Measurements from ENCODE around the gene ZNF598. TPM values are rescaled to one million over a fixed set of nuclear protein-coding genes. Genes with fewer than 3 reads are reported as not detected.

Gene ZNF598
- total RNA-seq, 1 experiment from 2014 or later, result 57.4 TPM

- DNase-seq (ENCODE audit: low read depth, low spot score) (no peak), ATAC-seq (no peak)
- peak overlapping the region; percentile 98 for H3K4me2 ChIP-seq (ENCODE audit: low read length)
- H3K9me3 ChIP-seq (ENCODE audit: control insufficient read depth in 1 of 2, insufficient read depth in 1 of 2, low read depth in 1 of 2, low read length in 2 of 2), result no peaks in the 10 kb centered on the region
- CTCF ChIA-PET, result no interaction called here
- peaks cover 0 to 41% of the 10 kb centered on the region in 2 experiments; a peak in 2 of 4 replicates for H3K36me3 ChIP-seq (ENCODE audit: control insufficient read depth in 1 of 2, insufficient read depth in 2 of 2, low read length in 2 of 2)
- no peak overlapping the region for H3K27ac ChIP-seq (ENCODE audit: low read depth, low read length)
- intact Hi-C loops (cut with micrococcal nuclease), result no loop called here
- no peaks in the 10 kb centered on the region for H3K27me3 ChIP-seq (ENCODE audit: insufficient read depth, low read length)
- H3K9ac ChIP-seq (ENCODE audit: low read length), result peak overlapping the region; percentile 98
- peaks cover 37% of the 10 kb centered on the region for H3K79me2 ChIP-seq (ENCODE audit: insufficient read depth, low read length)
- peak overlapping the region in 1 of 2 experiments; percentile 96; a peak in 3 of 4 replicates for H3K4me3 ChIP-seq (replicated peaks in 1 of 2; ENCODE audit: low read depth in 1 of 2, low read length in 2 of 2)
- H4K20me1 ChIP-seq (ENCODE audit: insufficient read depth), result no peaks in the 10 kb centered on the region
- no TSS peak for BruUV-seq (replicated peaks)
- H3K9me2 ChIP-seq (ENCODE audit: insufficient read depth), result no peaks in the 10 kb centered on the region
- TF ChIP-seq YY1 (IDR thresholded peaks at IDR 0.05; ENCODE audit: extremely low read depth, insufficient replicate concordance, low read depth, low read length) (no peak), TCF7L2 (IDR thresholded peaks at IDR 0.05; ENCODE audit: borderline replicate concordance, extremely low read depth, insufficient read depth, insufficient read length) (no peak), ZFX (IDR thresholded peaks at IDR 0.05) (no peak), MAX (IDR thresholded peaks at IDR 0.05) (no peak), POLR2AphosphoS5 (IDR thresholded peaks at IDR 0.05; ENCODE audit: low read depth, low read length) (no peak), RAD21 (IDR thresholded peaks at IDR 0.05; ENCODE audit: low read depth) (no peak), SIN3A (IDR thresholded peaks at IDR 0.05; ENCODE audit: low read depth) (no peak), SP1 (IDR thresholded peaks at IDR 0.05; ENCODE audit: low read depth) (no peak), EZH2 (IDR thresholded peaks at IDR 0.05) (no peak), EGR1 (IDR thresholded peaks at IDR 0.05; ENCODE audit: low read depth) (no peak), JUND (IDR thresholded peaks at IDR 0.05) (no peak), EZH2phosphoT487 (IDR thresholded peaks at IDR 0.05; ENCODE audit: borderline replicate concordance) (no peak), CBX3 (IDR thresholded peaks at IDR 0.05; ENCODE audit: low read depth) (no peak), CEBPB (IDR thresholded peaks at IDR 0.05; ENCODE audit: low read depth) (no peak), ELF1 (IDR thresholded peaks at IDR 0.05; ENCODE audit: borderline replicate concordance, low read depth) (no peak), SRF (IDR thresholded peaks at IDR 0.05; ENCODE audit: low read depth) (no peak)
- TF ChIP-seq, protein P1, sequence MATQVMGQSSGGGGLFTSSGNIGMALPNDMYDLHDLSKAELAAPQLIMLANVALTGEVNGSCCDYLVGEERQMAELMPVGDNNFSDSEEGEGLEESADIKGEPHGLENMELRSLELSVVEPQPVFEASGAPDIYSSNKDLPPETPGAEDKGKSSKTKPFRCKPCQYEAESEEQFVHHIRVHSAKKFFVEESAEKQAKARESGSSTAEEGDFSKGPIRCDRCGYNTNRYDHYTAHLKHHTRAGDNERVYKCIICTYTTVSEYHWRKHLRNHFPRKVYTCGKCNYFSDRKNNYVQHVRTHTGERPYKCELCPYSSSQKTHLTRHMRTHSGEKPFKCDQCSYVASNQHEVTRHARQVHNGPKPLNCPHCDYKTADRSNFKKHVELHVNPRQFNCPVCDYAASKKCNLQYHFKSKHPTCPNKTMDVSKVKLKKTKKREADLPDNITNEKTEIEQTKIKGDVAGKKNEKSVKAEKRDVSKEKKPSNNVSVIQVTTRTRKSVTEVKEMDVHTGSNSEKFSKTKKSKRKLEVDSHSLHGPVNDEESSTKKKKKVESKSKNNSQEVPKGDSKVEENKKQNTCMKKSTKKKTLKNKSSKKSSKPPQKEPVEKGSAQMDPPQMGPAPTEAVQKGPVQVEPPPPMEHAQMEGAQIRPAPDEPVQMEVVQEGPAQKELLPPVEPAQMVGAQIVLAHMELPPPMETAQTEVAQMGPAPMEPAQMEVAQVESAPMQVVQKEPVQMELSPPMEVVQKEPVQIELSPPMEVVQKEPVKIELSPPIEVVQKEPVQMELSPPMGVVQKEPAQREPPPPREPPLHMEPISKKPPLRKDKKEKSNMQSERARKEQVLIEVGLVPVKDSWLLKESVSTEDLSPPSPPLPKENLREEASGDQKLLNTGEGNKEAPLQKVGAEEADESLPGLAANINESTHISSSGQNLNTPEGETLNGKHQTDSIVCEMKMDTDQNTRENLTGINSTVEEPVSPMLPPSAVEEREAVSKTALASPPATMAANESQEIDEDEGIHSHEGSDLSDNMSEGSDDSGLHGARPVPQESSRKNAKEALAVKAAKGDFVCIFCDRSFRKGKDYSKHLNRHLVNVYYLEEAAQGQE (IDR thresholded peaks at IDR 0.05; ENCODE audit: low read depth), result no peak
- TF ChIP-seq, protein P2, sequence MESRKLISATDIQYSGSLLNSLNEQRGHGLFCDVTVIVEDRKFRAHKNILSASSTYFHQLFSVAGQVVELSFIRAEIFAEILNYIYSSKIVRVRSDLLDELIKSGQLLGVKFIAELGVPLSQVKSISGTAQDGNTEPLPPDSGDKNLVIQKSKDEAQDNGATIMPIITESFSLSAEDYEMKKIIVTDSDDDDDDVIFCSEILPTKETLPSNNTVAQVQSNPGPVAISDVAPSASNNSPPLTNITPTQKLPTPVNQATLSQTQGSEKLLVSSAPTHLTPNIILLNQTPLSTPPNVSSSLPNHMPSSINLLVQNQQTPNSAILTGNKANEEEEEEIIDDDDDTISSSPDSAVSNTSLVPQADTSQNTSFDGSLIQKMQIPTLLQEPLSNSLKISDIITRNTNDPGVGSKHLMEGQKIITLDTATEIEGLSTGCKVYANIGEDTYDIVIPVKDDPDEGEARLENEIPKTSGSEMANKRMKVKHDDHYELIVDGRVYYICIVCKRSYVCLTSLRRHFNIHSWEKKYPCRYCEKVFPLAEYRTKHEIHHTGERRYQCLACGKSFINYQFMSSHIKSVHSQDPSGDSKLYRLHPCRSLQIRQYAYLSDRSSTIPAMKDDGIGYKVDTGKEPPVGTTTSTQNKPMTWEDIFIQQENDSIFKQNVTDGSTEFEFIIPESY (IDR thresholded peaks at IDR 0.05; ENCODE audit: extremely low read depth, insufficient replicate concordance, low read length), result no peak
- TF ChIP-seq, protein P3, sequence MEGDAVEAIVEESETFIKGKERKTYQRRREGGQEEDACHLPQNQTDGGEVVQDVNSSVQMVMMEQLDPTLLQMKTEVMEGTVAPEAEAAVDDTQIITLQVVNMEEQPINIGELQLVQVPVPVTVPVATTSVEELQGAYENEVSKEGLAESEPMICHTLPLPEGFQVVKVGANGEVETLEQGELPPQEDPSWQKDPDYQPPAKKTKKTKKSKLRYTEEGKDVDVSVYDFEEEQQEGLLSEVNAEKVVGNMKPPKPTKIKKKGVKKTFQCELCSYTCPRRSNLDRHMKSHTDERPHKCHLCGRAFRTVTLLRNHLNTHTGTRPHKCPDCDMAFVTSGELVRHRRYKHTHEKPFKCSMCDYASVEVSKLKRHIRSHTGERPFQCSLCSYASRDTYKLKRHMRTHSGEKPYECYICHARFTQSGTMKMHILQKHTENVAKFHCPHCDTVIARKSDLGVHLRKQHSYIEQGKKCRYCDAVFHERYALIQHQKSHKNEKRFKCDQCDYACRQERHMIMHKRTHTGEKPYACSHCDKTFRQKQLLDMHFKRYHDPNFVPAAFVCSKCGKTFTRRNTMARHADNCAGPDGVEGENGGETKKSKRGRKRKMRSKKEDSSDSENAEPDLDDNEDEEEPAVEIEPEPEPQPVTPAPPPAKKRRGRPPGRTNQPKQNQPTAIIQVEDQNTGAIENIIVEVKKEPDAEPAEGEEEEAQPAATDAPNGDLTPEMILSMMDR (IDR thresholded peaks at IDR 0.05 in 2 of 3, conservative IDR thresholded peaks at IDR 0.05 in 1 of 3; ENCODE audit: borderline replicate concordance in 1 of 3, insufficient read depth in 1 of 3, low read depth in 2 of 3, low read length in 2 of 3), result no peak
- H3K4me1 ChIP-seq (ENCODE audit: control insufficient read depth in 1 of 2, insufficient read depth in 2 of 2, low read length in 2 of 2), result peaks cover 11 to 29% of the 10 kb centered on the region in 2 experiments
- RAD21 ChIA-PET (ENCODE audit: low non-redundant PET in 1 of 2, low total read pairs in 2 of 2, uncharacterized antibody in 2 of 2, unreplicated experiment in 2 of 2), result no interaction called here
- no peak overlapping the region for H2AFZ ChIP-seq (ENCODE audit: low read depth, low read length, poor library complexity, severe bottlenecking)
- POLR2A ChIA-PET, result interaction anchor here (1.4 kb wide), 1 partner anchor 9 kb away, joined by 5 read pairs; the partner anchor contains the start of gene RPS2
Measured at GRCh38 chr16:1973461-1974156, 36.0 kb downstream of the ZNF598 start.
